K562 (cell line): ENCODE results near the gene TTC39C. TPM values are rescaled to one million over a fixed set of nuclear protein-coding genes. Genes with fewer than 3 reads are reported as not detected.

Experiments used
- ATAC-seq: fragments of 200-7000 bp; cut with Tn5 transposase; 3 replicates; pipeline ENCODE4 v1.9.1; 2020; ENCODE audit warnings: moderate library complexity
- BruUV-seq: library from RNA; stranded (reverse); fragments of 400-500 nt; replicated peaks from 2 replicates; lab custom pipeline; 2021; lab: Mats Ljungman, UMichigan
- CTCF ChIA-PET: fragments of 300-600 bp; formaldehyde crosslinking; extraction: SDS; loops from one replicate; lab custom pipeline; 2021; ENCODE audit warnings: low intra/inter-chr PET ratio; lab: Yijun Ruan, JAX
- POLR2A ChIA-PET: fragments of 300-600, 350-650 bp; sonication (Branson Sonifier 250); formaldehyde crosslinking; extraction: SDS; loops from one replicate; lab custom pipeline; 2021; ENCODE audit warnings: antibody characterized with exemption, inconsistent platforms; lab: Yijun Ruan, JAX
- DNase-seq, 4 experiments: peaks; one replicate each; pipeline versions ENCODE4 v3.0.0 to v3.0.0-alpha.2; 2011 to 2018; ENCODE audit warnings: low spot score in 3 of 4, mixed read lengths in 3 of 4; ENCODE audit errors: extremely low read depth in 1 of 4
- FAIRE-seq: peaks from 2 replicates; lab custom pipeline; 2011; peaks lifted over from hg19 to GRCh38; lab: Jason Lieb, UNC
- H2AFZ ChIP-seq: 2 replicates; pipeline ENCODE4 v1.6.0; 2011; ENCODE audit warnings: low read depth, low read length, control low read depth, inconsistent platforms
- H3K27ac ChIP-seq: fragments of 200-600 bp; 3 replicates; pipeline ENCODE4 v1.8.0; 2011; ENCODE audit warnings: low read depth, mild to moderate bottlenecking, control low read depth, inconsistent platforms, low read length, moderate library complexity, mixed read lengths; ENCODE audit errors: extremely low read depth
- H3K27me3 ChIP-seq, 2 experiments: fragments of 300-600 bp in 1 of 2; 2 replicates in 1 of 2; 3 replicates in 1 of 2; pipeline versions ENCODE4 v1.6.0 to v1.8.0; 2011; ENCODE audit warnings: inconsistent platforms in 2 of 2, low read length in 2 of 2, mild to moderate bottlenecking in 1 of 2, mixed read lengths in 1 of 2, moderate library complexity in 1 of 2; ENCODE audit not compliant: control insufficient read depth in 2 of 2, insufficient read depth in 2 of 2
- H3K36me3 ChIP-seq: fragments of 300-600 bp; 3 replicates; pipeline ENCODE4 v1.8.0; 2011; ENCODE audit warnings: mild to moderate bottlenecking, low read length, inconsistent platforms; ENCODE audit not compliant: control insufficient read depth, insufficient read depth
- H3K4me1 ChIP-seq, 2 experiments: fragments of 200-600 bp in 1 of 2; replicated peaks in 1 of 2; 2 replicates in 1 of 2; 3 replicates in 1 of 2; pipeline versions ENCODE4 v1.5.1 to v1.8.0; 2011; ENCODE audit warnings: inconsistent platforms in 2 of 2, low read length in 2 of 2, mild to moderate bottlenecking in 1 of 2, mixed read lengths in 1 of 2, moderate library complexity in 1 of 2; ENCODE audit not compliant: control insufficient read depth in 2 of 2, insufficient read depth in 2 of 2
- H3K4me2 ChIP-seq: 2 replicates; pipeline ENCODE4 v1.6.1; 2011; ENCODE audit warnings: low read length, control low read depth, inconsistent platforms, mixed read lengths; ENCODE audit not compliant: insufficient read depth
- H3K4me3 ChIP-seq: fragments of 200-600 bp; sonication (generic), shearing (Covaris generic); 2 replicates; pipeline ENCODE4 v1.5.1; 2016; ENCODE audit warnings: control low read depth, inconsistent platforms
- H3K79me2 ChIP-seq: fragments of 200-600 bp; 3 replicates; pipeline ENCODE4 v1.8.0; 2011; ENCODE audit warnings: low read length, inconsistent platforms; ENCODE audit not compliant: control insufficient read depth, insufficient read depth
- H3K9ac ChIP-seq, 2 experiments: 2 replicates each; pipeline versions ENCODE4 v1.6.0 to v1.6.1; 2011; ENCODE audit warnings: low read depth in 2 of 2, low read length in 2 of 2, control low read depth in 1 of 2, inconsistent platforms in 1 of 2, mild to moderate bottlenecking in 1 of 2, mixed read lengths in 1 of 2; ENCODE audit not compliant: insufficient read depth in 1 of 2
- H3K9me1 ChIP-seq: one replicate; pipeline ENCODE4 v1.6.0; 2011; ENCODE audit warnings: inconsistent platforms, mild to moderate bottlenecking, low read length, moderate library complexity; ENCODE audit not compliant: control insufficient read depth, insufficient read depth
- H3K9me3 ChIP-seq: replicated peaks from 2 replicates; pipeline ENCODE4 v1.5.1; 2011; ENCODE audit warnings: low read depth, low read length, inconsistent platforms; ENCODE audit not compliant: control insufficient read depth, insufficient read depth
- H4K20me1 ChIP-seq: replicated peaks from 2 replicates; pipeline ENCODE4 v1.6.1; 2011; ENCODE audit warnings: low read length, inconsistent platforms, mixed read lengths; ENCODE audit not compliant: control insufficient read depth, insufficient read depth
- BACH1 ChIP-seq: fragments of 200-800 bp; sonication (Bioruptor generic); IDR thresholded peaks from 2 replicates; pipeline ENCODE4 v1.6.1; 2016; ENCODE audit warnings: missing genetic modification characterization, missing compliant biosample characterization
- ETS2 ChIP-seq: IDR thresholded peaks from 2 replicates; pipeline ENCODE4 v1.6.1; 2016; ENCODE audit warnings: borderline replicate concordance, missing genetic modification characterization, mild to moderate bottlenecking, moderate library complexity, missing compliant biosample characterization; ENCODE audit not compliant: poor library complexity, severe bottlenecking
- HMGN3 ChIP-seq: IDR thresholded peaks from 2 replicates; pipeline ENCODE4 v1.6.1; 2011; ENCODE audit warnings: borderline replicate concordance, low read depth, mild to moderate bottlenecking, mixed read lengths, low read length; ENCODE audit not compliant: insufficient read length; ENCODE audit errors: extremely low read depth
- HOMEZ ChIP-seq: fragments of 250-450 bp; sonication (Bioruptor Pico); IDR thresholded peaks from 2 replicates; pipeline ENCODE4 v1.4.0; 2020; ENCODE audit warnings: mild to moderate bottlenecking, moderate library complexity
- POU5F1 ChIP-seq: fragments of 150-350 bp; IDR thresholded peaks from 2 replicates; pipeline ENCODE4 v1.6.1; 2014; ENCODE audit warnings: borderline replicate concordance, low read length, low read depth, mild to moderate bottlenecking; ENCODE audit not compliant: partially characterized antibody
- SAP30 ChIP-seq: fragments of 200-600 bp; sonication (generic); IDR thresholded peaks from 2 replicates; pipeline ENCODE4 v1.6.1; 2012; ENCODE audit warnings: borderline replicate concordance, low read depth, mild to moderate bottlenecking, moderate library complexity, low read length, control low read depth, inconsistent platforms; ENCODE audit not compliant: insufficient read depth, poor library complexity, severe bottlenecking
- ZNF449 ChIP-seq: fragments of 250-450 bp; sonication (Bioruptor Pico); IDR thresholded peaks from 2 replicates; pipeline ENCODE4 v1.8.0; 2022; ENCODE audit warnings: moderate library complexity, mild to moderate bottlenecking, inconsistent platforms
- ZNF589 ChIP-seq: fragments of 200-800 bp; sonication (Bioruptor generic); IDR thresholded peaks from 2 replicates; pipeline ENCODE4 v1.6.1; 2016; ENCODE audit warnings: low read depth, missing genetic modification characterization, missing compliant biosample characterization
- WGBS: fragments of 100-300 bp; shearing (Covaris generic); methylation state at CpG from one replicate; pipeline ENCODE4 v1.1.6; 2016; ENCODE audit warnings: low coverage, mixed read lengths; ENCODE audit not compliant: insufficient coverage; ENCODE audit errors: missing lambda C conversion rate; 5-methylcytosine and 5-hydroxymethylcytosine counted together
- in situ Hi-C: fragments of 300-500 bp; cut with MboI; formaldehyde crosslinking; loops from 4 replicates; pipeline ENCODE4 v1.15.0; 2018; ENCODE audit warnings: inconsistent platforms, mixed read lengths
- intact Hi-C: fragments of 100-400 bp; cut with micrococcal nuclease; formaldehyde crosslinking; loops from 2 replicates; pipeline ENCODE4 v1.14.2; 2022
- polyA plus RNA-seq, 8 experiments: library from polyadenylated mRNA; depleted of rRNA in 4 of 8; stranded (reverse) in 5 of 8; unstranded in 3 of 8; fragments of >200 nt; fragmentation: Nextera tagmentation in 2 of 8; fragmentation: Illumina TruSeq in 1 of 8; extraction: Ambion mirVana in 2 of 8; extraction: Trizol in 1 of 8; gene quantifications; 2 replicates each; pipeline versions ENCODE4 v1.2.1 to v1.2.3, GENCODE V29; 2011 to 2014; ENCODE audit warnings: inconsistent platforms in 1 of 8, missing spikeins in 1 of 8
- total RNA-seq, 7 experiments: library from RNA; depleted of rRNA in 6 of 7; stranded (reverse); fragments of >200 nt in 6 of 7; fragmentation: Illumina TruSeq in 2 of 7; extraction: Trizol in 2 of 7; gene quantifications; 2 replicates each; pipeline versions ENCODE4 v1.2.1 to v1.2.3, GENCODE V29; 2011 to 2021; ENCODE audit warnings: low replicate concordance in 1 of 7
- TF ChIP-seq, protein P1 (sequence below): fragments of 450-650 bp; IDR thresholded peaks from 2 replicates; pipeline ENCODE4 v1.6.1; 2017; ENCODE audit warnings: mild to moderate bottlenecking, moderate library complexity
- TF ChIP-seq, protein P2 (sequence below): fragments of 250-450 bp; sonication (Bioruptor Pico); IDR thresholded peaks from 2 replicates; pipeline ENCODE4 v1.9.0; 2021; ENCODE audit warnings: mild to moderate bottlenecking

Gene TTC39C
- total and polyA plus RNA-seq, 9 of the 15 experiments (the other 6 are each of a cell fraction or from before 2014, with no cell fraction given), result 0.01 to 0.58 (median 0.18) TPM; not detected in 5

GRCh38 chr18:24138789-24139616 is 124.4 kb downstream of the TTC39C start, which contains the start of gene CABYR:
CABYR (plus strand) TSS chr18:24139062; CDS start chr18:24143115, 4,053 bp downstream.
- ATAC-seq (peak; percentile 61; the same call in 2 of the 3 replicates), FAIRE-seq (no peak), DNase-seq (no peak)
- Histone ChIP-seq H3K4me1 (peaks cover 0 to 6% of the 10 kb centered on the region in 2 experiments; a peak in 2 of 5 replicates), H3K27ac (no peak within 1 kb of the TSS), H3K4me2 (no peak within 1 kb of the TSS), H4K20me1 (no peaks in the 10 kb centered on the region), H3K79me2 (no peaks in the 10 kb centered on the region), H3K9me3 (no peaks in the 10 kb centered on the region), H3K4me3 (no peak within 1 kb of the TSS), H3K9ac (no peak within 1 kb of the TSS), H3K27me3 (peaks cover 8 to 16% of the 10 kb centered on the region in 2 experiments), H2AFZ (no peak within 1 kb of the TSS), H3K36me3 (no peaks in the 10 kb centered on the region), H3K9me1 (no peaks in the 10 kb centered on the region)
- in situ Hi-C loops, result no loop called here
- 17% methylated on average over 53 of the region's 63 CpGs for WGBS
- intact Hi-C loops, result no loop called here
- ChIA-PET CTCF (no interaction called here), POLR2A (interaction anchor here (0.7 to 1.1 kb wide), 2 partner anchors 15 to 31 kb away, joined by 3 read pairs; no protein-coding TSS in a partner anchor)
- no TSS peak for BruUV-seq
- TF ChIP-seq POU5F1 (no peak), SAP30 (no peak), ZNF449 (CRISPR knock-in tag) (no peak), ETS2 (no peak), HMGN3 (no peak), BACH1 (tag) (no peak), HOMEZ (CRISPR knock-in tag) (no peak), ZNF589 (CRISPR knock-in tag) (no peak)
- TF ChIP-seq, protein P1, sequence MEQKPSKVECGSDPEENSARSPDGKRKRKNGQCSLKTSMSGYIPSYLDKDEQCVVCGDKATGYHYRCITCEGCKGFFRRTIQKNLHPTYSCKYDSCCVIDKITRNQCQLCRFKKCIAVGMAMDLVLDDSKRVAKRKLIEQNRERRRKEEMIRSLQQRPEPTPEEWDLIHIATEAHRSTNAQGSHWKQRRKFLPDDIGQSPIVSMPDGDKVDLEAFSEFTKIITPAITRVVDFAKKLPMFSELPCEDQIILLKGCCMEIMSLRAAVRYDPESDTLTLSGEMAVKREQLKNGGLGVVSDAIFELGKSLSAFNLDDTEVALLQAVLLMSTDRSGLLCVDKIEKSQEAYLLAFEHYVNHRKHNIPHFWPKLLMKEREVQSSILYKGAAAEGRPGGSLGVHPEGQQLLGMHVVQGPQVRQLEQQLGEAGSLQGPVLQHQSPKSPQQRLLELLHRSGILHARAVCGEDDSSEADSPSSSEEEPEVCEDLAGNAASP, result no peak
- TF ChIP-seq, protein P2, sequence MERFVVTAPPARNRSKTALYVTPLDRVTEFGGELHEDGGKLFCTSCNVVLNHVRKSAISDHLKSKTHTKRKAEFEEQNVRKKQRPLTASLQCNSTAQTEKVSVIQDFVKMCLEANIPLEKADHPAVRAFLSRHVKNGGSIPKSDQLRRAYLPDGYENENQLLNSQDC (CRISPR knock-in tag), result no peak
